Femur (tissue), 1 donor: ENCODE results near the gene TOR4A.
"Not testable (repeated sequence)": the region's sequence is repeated elsewhere in the genome, so short reads cannot be mapped to it uniquely, and the experiment has no call there.

Source experiments
- DNase-seq: peaks from one replicate; pipeline ENCODE4 v3.0.0-alpha.2; 2017

The TOR4A gene

DNA sequence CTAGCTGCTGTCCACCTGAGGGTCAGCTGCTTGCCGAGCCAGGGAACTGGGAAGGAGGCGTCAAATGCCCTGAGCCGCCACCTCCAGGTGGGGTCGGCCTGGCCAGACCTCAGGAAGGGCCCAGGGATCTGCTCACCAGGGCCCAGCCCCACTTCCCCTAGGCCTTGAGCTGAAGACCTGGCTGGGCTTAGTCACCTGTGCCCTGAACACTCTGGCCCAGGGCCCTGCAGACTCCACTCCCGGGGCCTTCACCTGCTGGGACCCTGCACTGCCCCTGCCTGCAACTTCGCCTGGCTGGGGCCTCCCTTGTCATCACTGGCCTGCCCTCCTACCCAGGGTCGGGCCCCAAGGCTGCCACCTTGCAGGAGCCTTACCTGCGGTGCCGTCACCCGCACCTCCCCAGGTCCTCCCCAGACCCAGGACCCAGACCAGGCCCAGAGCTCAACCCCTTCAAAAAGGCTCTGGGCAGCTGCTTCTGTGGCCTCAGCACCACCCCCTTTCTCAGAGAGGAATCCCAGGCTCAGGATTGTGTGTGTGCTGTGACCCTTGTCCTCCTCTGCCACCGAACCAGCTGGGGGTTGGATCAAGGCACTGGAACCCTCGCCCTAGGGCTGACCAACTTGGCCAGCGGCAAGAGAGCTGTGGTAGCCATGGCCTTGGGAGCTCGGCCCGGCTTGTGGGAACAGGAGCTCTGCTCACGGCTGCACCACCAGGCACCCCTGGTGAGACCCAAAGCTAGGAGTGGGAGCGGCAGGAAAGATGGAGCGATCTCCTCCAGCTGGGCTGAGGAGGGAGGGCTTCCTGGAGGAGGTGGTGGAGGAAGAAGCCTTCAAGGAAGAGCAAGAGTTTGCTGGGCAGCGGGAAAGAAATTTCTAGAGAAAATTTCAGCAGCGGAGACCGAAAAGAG is 23.6 kb upstream of the TOR4A start:
- no peak for DNase-seq

DNA sequence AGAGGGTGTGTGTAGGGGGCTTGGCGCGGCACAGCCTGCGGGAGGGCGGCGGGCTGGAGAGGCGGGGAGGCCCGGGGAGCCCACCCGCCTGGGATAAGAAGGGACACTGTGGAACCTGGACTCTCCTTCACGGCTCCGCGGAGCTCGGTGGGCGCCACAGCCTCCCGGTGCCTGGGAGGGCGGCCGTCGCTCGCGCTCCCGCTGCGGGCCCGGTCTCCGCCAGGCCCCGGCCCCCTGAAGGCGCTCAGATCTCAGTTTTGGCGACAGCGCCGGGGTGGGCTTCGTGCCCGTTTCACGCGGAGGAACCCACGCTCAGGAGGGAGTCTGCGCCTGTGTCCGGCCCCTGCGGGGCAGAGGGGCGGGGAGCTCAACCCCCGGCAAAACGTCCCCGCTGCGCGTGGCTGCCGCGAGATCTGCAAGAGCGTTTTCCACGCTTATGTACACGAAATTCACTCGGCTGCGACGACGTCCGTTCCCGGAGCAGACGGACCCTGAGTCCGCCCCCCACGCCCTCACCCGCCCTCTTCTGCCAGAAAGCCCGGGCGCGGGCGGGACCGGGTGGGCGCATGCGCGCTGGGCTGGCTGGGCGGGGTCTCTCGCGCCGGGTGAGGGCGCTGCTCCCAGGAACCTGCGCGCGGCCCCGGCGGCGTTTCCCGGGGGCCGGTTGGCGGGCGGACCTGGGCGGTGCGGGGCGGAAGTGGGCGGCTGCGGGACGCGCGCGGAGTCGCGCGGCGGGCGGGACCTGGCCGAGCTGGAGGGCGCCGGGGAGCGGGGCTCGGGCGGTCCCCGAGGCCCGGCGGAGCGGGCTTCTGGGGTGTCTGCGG is 22.7 kb upstream of the TOR4A start, which contains the start of gene NELFB:
Gene NELFB (plus strand): TSS at position 704 of the 824 bp plus-strand sequence.
- DNase-seq = peak; percentile 96

DNA sequence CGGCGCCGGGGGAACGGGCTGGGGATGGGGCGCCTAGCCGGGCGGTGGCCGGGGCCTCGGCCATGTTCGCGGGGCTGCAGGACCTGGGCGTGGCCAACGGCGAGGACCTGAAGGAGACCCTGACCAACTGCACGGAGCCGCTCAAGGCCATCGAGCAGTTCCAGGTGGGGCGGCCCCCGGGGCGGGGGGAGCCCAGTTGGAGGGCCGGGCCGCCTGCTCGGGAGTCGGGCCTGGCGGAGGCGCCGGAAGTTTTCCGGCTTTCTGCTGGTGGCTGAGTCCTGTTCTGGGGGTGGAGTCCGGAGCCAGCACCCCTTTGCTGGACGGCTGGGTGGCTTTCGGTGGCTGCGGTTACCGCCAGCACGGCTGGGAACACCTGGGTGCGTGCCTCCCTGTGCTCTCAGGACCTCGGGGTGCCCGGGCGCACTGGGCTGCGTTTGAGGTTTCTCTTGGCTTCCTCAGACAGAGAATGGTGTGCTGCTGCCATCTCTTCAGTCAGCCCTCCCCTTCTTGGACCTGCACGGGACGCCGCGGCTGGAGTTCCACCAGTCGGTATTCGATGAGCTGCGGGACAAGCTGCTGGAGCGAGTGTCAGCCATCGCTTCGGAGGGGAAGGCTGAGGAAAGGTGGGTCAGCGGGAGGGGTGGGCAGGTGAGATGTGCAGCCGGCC is 21.9 kb upstream of the TOR4A start:
- DNase-seq = no peak

DNA sequence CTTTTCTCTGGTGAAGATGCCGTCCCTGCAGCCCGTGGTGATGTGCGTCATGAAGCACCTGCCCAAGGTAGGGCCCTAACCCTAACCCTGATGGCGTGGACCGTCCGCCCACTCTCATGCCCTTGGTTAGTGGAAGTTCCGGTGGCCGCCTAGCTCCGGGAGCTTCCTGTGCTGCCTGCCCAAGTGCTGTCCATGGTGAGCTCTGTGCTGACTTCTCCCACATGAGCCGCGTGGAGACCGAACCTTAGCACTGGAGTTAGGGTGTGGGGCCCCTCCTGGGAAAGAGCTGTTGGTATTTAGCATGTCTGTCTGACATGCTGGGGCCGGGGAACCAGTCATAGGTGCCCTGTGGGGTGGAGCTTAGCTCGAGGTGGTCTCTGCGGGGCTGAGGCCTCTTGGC is 21.2 kb upstream of the TOR4A start:
- DNase-seq = no peak

DNA sequence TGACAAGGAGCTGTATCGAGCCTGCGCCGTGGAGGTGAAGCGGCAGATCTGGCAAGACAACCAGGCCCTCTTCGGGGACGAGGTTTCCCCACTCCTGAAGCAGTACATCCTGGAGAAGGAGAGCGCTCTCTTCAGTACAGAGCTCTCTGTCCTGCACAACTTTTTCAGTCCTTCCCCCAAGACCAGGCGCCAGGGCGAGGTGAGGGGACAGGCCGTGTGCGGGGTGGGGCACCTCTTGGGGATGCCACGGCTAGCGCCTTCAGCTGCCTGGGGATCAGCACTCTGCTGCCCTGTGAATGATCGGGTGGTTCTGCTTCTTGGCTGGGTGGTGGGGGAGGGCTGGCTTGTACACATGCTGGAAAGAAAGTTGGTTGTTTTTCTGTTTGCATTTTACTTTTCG is 20.7 kb upstream of the TOR4A start:
- DNase-seq = no peak

DNA sequence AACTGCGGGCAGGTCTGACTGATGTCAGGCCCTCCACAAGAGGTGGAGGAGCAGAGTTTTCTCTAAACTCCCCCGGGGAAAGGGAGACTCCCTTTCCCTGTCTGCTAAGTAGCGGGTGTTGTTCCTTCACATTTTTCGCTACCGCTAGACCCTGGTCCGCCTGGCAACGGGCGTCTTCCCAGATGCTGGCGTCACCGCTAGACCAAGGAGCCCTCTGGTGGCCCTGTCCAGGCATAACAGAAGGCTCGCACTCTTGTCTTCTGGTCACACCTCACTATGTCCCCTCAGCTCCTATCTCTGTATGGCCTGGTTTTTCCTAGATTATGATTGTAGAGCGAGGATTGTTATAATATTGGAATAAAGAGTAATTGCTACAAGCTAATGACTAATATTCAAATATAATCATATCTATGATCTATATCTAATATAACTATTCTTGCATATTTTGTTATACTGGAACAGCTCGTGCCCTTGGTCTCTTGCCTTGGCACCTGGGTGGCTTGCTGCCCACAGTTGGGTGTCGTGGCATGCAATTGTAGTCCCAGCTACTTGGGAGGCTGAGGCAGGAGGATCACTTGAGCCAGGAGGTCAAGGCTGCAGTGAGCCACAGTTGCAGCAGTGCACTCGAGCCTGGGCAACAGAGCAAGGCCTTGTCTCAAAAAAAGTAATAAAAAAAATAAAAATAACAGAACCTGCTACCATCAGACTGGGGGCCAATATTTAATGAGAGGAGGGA is 15.2 kb upstream of the TOR4A start:
- not testable (repeated sequence) for DNase-seq

DNA sequence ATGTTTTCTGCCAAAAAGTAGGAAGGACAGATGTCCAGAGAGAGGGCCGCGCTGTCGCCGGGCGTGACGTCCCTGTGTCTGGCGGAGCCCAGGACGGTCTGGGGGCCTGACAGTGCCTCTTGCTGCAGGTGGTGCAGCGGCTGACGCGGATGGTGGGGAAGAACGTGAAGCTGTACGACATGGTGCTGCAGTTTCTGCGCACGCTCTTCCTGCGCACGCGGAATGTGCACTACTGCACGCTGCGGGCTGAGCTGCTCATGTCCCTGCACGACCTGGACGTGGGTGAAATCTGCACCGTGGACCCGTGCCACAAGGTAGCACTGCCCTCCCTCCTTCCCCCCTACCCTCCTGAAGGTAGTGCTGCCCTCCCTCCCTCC is 14.6 kb upstream of the TOR4A start:
- no peak for DNase-seq

DNA sequence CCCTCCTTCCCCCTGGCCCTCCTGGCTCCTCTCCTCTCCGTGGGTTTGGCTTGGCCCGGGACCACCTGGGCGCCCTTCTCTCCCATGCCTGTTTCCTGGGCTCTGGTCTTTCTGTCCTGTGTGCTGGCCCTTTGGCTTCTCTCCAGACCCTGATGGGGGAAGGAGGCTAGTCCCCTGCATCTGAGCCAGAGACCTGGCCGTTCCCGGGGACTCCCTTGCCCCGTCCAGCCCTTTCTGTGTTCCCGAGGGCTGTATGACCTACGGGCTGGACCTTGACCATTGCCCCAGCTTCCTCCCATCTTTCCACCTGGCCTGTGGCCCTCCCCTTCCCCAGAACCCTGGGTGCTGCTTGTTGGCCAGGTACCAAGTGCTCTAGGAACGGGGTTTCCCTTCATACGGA is 14.0 kb upstream of the TOR4A start:
- no peak for DNase-seq

DNA sequence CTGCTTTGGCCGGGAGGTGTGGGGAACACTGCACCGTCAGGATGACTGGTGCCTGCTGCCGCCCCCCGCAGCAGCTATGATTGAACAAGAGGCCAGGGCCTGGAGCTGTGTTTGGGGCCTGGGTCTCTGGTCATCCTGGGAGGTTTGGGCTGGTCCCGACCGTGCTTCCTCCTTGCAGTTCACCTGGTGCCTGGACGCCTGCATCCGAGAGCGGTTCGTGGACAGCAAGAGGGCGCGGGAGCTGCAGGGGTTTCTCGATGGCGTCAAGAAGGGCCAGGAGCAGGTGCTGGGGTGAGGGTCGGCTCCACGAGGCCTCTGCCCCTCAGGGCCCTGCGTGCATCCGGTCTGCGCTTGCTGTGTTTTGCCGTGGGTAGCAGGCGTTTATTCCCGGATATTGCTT is 13.5 kb upstream of the TOR4A start:
- no peak for DNase-seq

DNA sequence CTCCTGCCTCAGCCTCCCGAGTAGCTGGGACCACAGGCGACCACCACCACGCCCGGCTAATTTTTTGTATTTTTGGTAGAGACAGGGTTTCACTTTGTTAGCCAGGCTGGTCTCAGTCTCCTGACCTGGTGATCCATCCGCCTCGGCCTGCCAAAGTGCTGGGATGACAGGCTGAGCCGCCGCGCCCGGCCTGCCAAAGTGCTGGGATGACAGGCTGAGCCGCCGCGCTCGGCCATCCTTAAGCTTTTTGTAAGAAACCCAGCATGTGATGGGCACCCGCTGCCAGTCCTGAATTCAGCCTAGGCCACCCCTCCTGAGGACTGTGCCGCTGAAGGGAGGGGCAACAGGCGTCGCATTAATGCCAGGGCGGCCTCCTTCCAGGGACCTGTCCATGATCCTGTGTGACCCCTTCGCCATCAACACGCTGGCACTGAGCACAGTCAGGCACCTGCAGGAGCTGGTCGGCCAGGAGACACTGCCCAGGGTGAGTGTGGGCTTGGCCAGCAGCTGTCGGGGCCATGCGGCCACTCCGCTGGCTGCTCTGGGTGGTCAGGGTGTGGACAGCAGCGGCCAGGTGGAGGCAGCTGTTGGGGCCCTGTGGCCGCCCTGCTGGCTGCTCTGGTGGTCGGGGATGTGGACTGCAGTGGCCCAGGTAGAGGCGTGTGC is 11.9 kb upstream of the TOR4A start:
- peak; percentile 22 for DNase-seq

DNA sequence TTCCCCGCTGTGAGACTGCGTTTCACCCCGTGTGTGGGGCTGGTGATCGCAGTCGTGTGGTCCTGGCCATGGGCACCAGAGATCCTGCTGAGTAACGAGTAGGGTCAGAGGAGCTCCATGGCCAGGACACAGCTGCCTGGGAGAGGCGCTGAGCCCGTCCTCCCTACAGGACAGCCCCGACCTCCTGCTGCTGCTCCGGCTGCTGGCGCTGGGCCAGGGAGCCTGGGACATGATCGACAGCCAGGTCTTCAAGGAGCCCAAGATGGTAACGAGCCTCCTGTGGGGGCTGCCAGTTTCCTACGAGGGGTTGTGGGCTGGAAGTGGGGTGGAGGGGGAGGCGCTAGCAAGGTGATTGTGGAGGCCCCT is 11.4 kb upstream of the TOR4A start:
- DNase-seq = peak; percentile 24

DNA sequence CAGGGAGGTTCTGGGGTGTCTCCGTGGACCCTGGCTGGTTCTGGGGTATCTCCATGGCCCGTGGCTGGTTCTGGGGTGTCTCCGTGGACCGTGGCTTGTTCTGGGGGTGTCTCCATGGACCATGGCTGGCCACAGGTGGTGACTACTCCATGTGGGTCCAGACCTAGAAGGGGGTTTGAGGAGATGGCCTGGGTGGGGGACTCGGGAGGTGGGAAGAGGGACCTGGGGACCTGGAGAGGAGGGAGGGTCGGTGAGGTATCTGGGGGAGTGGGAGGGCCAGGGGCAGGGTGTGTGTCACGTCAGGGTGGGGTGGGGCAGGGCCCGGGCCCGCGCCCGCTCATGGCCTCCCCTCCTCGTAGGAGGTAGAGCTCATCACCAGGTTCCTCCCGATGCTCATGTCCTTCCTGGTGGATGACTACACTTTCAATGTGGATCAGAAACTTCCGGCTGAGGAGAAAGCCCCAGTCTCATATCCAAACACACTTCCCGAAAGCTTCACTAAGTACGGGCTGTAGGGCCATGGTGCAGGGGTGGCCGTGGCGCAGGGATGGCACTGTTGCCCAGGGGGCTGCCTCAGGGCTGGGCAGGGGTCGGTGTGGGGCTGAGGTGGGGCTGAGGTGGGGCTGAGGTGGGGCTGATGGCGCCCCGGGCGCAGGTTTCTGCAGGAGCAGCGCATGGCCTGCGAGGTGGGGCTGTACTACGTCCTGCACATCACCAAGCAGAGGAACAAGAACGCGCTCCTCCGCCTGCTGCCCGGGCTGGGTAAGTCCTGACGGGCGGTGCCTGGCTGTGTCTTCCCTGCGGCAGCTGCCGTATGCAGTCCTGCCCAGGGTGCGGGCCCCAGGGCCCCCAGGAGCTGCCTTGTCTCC is 10.7 kb upstream of the TOR4A start:
- DNase-seq = no peak

DNA sequence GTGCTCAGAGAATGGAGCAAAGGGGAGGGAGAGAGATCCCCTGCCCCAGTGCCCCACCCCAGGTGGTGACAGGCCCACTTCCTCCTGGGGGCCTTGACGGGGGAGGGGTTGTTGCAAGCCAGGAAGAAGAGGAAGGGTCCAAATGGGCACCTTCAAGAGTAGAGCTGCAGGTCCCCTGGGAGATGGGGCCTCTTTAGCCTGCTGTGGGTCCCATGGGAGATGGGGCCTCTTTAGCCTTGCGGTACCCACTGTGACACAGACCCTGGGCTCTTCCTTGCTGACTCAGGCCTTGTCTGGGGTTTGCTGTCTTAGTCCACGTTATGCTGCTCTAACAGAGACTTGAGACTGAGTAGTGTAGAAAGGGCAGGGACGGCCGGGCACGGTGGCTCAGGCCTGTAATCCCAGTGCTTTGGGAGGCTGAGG is 9.6 kb upstream of the TOR4A start:
- DNase-seq = peak; percentile 19

DNA sequence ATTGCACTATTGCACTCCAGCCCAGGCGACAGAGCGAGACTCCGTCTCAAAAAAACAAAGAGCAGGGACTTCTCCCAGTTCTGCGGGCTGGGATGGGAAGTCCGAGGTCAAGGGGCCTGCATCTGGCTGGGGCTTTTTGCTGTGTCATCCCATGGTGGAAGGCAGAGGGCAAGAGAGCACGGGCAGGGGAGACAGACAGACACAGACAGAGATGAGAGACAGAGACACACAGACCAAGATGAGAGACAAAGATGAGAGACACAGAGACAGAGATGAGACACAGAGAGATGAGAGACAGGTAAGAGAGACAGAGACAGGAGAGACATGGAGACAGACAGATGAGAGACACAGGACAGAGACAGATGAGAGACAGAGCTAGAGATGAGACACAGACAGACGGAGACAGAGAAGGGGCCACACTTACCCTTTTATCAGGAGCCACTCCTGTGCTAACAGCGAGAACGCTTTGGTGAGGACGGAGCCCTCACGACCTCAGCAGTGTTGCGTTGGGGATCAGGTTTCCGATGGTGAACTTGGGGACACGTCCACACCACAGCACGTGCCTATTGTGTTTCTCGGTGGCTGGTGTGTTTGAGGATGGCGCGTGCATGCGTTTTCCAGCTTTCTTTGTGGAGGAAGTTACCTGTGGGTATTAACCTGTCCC is 8.9 kb upstream of the TOR4A start:
- DNase-seq = peak; percentile 21

DNA sequence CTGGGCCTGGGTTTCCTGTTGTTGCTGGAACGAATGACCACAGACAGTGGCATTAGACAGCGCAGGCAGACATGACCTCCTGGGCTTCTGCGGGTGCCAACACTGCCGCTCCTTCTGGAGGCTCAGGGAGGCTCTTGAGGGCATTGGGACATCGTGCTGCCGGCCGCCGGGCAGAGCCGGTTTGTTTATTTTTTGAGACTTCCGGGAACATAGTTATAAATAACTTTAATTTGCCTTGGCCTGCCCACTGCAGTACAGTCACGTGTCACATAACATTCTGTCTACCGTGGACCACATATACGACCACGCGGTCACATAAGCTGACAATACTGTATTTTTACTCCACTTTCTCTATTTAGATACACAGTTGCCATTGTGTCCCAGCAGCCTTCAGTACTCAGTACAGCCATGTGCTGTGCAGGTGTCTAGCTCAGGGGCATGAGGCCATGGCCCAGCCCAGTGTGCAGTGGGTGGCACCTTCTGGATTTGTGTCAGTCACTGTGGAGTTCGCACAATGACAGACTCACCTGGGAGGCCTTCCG is 8.2 kb upstream of the TOR4A start:
- DNase-seq = peak; percentile 54

DNA sequence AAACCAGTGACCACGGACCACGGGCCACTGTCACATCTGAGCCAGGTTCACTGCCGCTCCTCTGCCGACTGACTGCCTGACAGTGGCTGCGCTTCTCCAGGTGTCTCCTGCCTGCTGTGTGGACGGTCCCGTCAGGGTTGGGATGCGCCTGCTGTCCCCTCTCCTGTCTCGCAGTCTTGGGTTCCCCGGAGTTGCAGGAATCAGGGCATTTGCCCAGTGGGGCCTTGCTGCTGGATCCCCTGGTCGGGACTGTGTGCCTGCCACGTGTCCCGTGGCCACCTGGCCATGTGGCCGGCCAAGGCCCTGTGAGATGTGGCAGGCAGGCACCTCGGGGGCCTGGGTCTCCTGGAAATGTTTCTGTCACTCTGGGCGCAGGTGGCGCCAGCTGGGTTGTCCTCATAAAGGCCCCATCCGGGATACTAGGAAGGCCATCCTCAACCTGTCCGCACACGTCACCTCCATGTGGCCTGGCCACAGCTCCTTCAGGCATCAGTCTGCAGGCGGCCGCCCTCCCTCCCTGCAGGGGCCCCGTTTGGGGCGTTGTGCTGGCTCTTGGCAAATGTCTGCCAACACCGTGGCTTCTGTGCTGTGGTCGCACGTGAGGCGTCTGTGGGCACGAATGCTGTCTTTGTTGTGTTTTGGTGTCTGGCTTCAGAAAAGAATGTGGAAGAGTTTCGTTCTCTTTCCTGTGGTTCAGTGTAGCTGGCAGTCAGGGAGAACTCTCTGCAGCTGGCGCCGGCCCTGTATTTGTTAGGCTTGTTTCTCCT is 6.4 kb upstream of the TOR4A start:
- DNase-seq = peak; percentile 43

DNA sequence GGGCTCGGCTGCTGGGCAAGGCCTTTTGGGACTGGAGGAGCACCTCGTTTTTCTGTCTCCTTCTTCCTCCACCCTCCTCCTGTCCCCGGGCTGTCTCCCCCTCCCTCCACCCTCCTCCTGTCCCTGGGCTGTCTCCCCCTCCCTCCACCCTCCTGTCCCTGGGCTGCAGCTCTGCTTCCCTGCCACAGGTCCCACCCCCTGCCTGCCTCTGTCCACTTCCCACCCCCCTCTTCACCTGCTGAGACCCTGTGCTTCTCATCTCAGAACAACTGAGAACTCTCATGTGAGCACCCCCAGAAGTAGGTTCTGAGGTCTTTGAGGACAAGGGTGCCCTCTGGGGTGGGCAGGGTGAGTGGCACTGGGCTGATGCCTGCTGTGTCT is 5.8 kb upstream of the TOR4A start:
- DNase-seq = no peak

DNA sequence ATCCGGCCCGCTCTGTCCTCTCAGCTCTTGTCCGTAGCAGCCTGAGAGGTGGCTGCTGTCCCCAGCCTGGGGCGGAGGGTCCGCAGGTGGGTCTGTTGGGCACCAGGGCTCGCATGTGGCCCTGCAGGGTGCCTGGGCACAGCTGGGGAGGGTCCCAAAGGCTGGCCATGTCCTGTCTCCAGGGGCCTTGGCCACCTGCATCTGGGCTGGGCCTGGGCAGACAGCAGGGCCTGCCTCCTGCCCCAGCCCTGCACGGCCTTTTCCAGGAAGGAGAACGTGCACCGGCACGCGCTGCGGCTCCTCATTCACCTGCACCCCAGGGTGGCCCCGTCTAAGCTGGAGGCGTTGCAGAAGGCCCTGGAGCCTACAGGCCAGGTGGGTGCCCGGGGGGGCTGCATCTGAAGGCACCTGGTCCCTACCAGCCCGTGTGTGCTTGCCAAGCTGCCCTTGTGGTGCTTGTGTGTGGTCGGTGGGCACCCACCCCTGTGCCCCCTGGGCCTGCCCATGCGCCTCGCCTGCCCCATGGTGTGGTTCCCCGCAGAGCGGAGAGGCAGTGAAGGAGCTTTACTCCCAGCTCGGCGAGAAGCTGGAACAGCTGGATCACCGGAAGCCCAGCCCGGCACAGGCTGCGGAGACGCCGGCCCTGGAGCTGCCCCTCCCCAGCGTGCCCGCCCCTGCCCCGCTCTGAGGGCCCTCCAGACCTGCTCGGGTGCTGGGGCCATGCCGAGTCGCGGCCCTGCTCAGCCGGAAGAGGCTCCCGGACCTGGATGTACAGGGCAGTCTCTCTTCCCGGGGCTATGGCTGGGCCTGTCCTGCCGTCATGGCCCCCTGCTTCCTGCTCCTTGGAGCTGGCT is 5.1 kb upstream of the TOR4A start:
- DNase-seq = no peak

DNA sequence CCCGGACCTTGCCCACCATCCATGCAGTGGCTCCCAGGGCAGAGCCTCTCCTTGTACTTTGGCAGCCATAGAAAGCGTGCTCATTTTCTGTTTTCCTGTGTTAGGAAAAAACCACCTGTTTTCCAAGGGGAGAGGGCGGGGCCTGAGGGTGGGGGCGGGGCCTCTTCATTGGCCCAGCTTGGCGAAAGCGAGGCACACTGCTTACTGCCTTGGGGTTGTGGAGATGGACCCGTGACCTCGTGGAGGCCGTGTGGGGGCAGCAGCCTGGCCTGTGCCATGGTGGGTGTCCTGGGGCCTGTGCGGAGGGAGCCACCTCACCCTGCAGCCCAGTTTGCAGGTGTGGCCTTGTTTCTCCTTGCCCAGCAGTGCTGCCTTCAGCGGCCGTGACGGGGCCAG is 4.4 kb upstream of the TOR4A start:
- DNase-seq = no peak
